Suprapubic skin (tissue), 4 donors: ENCODE results near the gene PDZD7. TPM values are rescaled to one million over a fixed set of nuclear protein-coding genes. Genes with fewer than 3 reads are reported as not detected.

Source experiments
- DNase-seq, 2 donors: peaks; one replicate each; pipeline ENCODE4 v3.0.0-alpha.2; 2019; ENCODE audit warnings: low spot score in 2 of 2
- H3K27ac ChIP-seq: fragments of 200-600 bp; sonication (generic); one replicate; pipeline ENCODE4 v1.5.1; 2019
- H3K27me3 ChIP-seq: fragments of 200-600 bp; sonication (generic); one replicate; pipeline ENCODE4 v1.5.1; 2019
- H3K36me3 ChIP-seq: fragments of 200-600 bp; sonication (generic); one replicate; pipeline ENCODE4 v1.5.1; 2019
- H3K4me1 ChIP-seq: fragments of 200-600 bp; sonication (generic); one replicate; pipeline ENCODE4 v1.5.1; 2019
- H3K4me3 ChIP-seq: fragments of 200-600 bp; sonication (generic); one replicate; pipeline ENCODE4 v1.5.1; 2019; ENCODE audit warnings: mild to moderate bottlenecking
- H3K9me3 ChIP-seq: fragments of 200-600 bp; sonication (generic); one replicate; pipeline ENCODE4 v1.5.1; 2019
- EP300 ChIP-seq: sonication (generic); formaldehyde crosslinking; IDR thresholded peaks from one replicate; pipeline ENCODE4 v1.6.1; 2017; ENCODE audit warnings: antibody characterized with exemption
- POLR2A ChIP-seq, 2 donors: fragments of 450-650 bp; IDR thresholded peaks; one replicate each; pipeline ENCODE4 v1.6.1; 2017; ENCODE audit warnings: antibody characterized with exemption in 2 of 2, mild to moderate bottlenecking in 2 of 2, moderate library complexity in 2 of 2
- POLR2AphosphoS5 ChIP-seq, 3 donors: sonication (generic); formaldehyde crosslinking; IDR thresholded peaks; one replicate each; pipeline ENCODE4 v1.6.1; 2017; ENCODE audit warnings: antibody characterized with exemption in 3 of 3
- WGBS: methylation state at CpG from one replicate; pipeline ENCODE4 v1.1.5; 2018; 5-methylcytosine and 5-hydroxymethylcytosine counted together
- total RNA-seq, 4 donors: library from RNA; depleted of rRNA; stranded (reverse); fragments of >200 nt; gene quantifications; one replicate each; pipeline ENCODE4 v1.1.0, GENCODE V29; 2016
- TF ChIP-seq, protein P1 (sequence below), 2 donors: fragments of 200-600 bp in 1 of 2; fragments of 450-650 bp in 1 of 2; sonication (generic) in 1 of 2; IDR thresholded peaks; one replicate each; pipeline ENCODE4 v1.5.1; 2016 to 2019; ENCODE audit warnings: antibody characterized with exemption in 2 of 2, mild to moderate bottlenecking in 1 of 2, moderate library complexity in 1 of 2

Gene PDZD7
- total RNA-seq, 4 donors from 2014 or later: 1.2 to 6.0 (median 1.8) TPM

DNA sequence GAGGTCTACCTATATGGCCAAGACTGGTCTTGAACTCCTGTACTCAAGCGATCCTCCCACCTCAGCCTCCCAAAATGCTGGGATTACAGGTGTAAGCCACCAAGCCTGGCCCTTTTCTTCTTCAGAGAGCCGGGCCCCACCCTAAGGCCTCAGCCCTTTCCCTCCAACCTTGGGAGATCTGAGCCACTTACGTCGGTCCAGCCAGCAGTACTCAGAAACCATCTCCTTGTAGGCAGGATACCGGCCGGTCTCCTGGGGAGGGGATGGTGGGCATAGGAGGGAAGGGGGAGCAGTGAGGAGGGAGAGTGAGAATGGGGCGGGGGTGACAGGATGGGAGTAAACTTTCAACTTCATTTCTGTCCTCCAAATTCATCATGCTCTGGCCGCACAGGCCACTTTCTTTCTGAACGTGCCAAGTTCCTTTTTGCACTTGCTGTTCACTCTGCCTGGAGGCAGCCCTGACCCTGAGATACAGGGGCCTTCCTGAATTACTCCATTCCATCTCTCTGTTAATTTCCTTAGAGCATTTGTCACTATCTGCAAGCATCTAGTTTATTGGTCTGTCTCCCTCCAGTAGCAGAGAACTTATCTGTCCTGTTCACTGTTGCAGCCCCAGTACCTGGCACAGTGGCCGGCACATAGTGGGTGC, 10.4 kb downstream of the PDZD7 start:
- DNase-seq: no peak
- H3K4me3 ChIP-seq: no peak overlapping the region
- peaks cover 9% of the 10 kb centered on the region for H3K4me1 ChIP-seq
- no peaks in the 10 kb centered on the region for H3K36me3 ChIP-seq
- H3K27me3 ChIP-seq: peaks cover 10% of the 10 kb centered on the region
- WGBS: 91% methylated on average over 10 of the region's 10 CpGs
- H3K27ac ChIP-seq: no peak overlapping the region
- TF ChIP-seq POLR2A (IDR thresholded peaks at IDR 0.05) (no peak), POLR2AphosphoS5 (IDR thresholded peaks at IDR 0.05) (no peak), EP300 (no peak)
- TF ChIP-seq, protein P1, sequence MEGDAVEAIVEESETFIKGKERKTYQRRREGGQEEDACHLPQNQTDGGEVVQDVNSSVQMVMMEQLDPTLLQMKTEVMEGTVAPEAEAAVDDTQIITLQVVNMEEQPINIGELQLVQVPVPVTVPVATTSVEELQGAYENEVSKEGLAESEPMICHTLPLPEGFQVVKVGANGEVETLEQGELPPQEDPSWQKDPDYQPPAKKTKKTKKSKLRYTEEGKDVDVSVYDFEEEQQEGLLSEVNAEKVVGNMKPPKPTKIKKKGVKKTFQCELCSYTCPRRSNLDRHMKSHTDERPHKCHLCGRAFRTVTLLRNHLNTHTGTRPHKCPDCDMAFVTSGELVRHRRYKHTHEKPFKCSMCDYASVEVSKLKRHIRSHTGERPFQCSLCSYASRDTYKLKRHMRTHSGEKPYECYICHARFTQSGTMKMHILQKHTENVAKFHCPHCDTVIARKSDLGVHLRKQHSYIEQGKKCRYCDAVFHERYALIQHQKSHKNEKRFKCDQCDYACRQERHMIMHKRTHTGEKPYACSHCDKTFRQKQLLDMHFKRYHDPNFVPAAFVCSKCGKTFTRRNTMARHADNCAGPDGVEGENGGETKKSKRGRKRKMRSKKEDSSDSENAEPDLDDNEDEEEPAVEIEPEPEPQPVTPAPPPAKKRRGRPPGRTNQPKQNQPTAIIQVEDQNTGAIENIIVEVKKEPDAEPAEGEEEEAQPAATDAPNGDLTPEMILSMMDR (IDR thresholded peaks at IDR 0.05): no peak
- H3K9me3 ChIP-seq: no peaks in the 10 kb centered on the region

DNA sequence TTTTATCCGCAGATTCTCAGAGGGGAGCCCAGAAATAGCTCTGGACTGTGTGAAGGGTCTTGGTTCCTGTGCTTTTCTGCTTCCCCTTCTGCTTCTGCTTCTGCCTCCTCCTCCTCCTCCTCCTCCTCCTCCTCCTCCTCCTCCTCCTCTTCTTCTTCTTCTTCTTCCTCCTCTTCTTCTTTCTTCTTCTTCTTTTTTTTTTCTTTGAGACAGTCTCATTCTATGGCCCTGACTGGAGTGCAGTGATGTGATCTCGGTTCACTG, 11.6 kb downstream of the PDZD7 start:
- TF ChIP-seq, protein P1 (IDR thresholded peaks at IDR 0.05): no peak
- TF ChIP-seq POLR2AphosphoS5 (IDR thresholded peaks at IDR 0.05): no peak
- TF ChIP-seq EP300: no peak
- no peak for TF ChIP-seq POLR2A (IDR thresholded peaks at IDR 0.05)
- WGBS: 71% methylated on average over 2 of the region's 2 CpGs
- Histone ChIP-seq H3K27me3 (peaks cover 10% of the 10 kb centered on the region), H3K4me1 (peaks cover 10% of the 10 kb centered on the region), H3K27ac (no peak overlapping the region), H3K36me3 (no peaks in the 10 kb centered on the region), H3K9me3 (no peaks in the 10 kb centered on the region), H3K4me3 (no peak overlapping the region)
- no peak for DNase-seq

DNA sequence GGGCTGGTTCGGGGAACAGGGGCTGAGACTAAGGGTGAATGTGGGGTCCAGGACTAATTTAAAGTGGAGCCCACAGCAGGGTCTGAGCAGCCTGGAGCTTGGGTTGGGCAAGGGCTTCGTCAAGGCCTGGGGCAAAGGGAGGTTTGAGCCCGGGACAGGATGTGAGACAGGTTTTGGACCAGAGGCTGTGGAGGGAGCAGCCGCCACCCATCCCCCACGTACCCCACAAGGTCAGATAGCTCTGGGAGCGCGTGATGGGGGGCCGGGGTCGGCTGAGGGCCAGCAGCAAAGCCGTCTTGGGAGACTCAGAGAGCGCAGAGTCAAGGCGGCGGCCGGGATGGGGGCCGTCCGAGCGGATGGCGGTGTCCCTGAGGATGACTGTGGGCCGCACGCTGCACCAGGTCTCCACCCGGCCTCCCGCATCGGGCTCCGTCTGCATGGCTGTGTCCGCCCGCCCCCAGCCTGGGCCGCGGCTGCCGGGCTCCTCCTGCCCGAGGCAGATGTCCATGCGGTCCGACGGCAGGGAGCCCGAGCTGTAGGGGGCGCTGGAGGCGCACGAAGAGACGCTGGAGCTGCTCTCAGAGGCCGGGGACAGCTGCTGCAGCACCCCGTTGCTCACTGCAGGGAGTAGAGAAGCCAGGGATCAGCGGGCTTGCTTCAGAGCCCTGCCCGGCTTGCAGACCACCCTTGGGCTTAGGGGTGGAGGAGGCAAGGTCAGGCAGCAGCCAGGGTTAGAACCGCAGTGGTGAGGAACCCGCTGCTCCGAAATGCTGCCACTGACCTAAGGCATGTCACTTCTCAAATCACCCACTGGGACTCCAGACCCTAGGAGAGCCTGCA, 12.1 kb downstream of the PDZD7 start:
- Histone ChIP-seq H3K4me3 (no peak overlapping the region), H3K4me1 (peaks cover 15% of the 10 kb centered on the region), H3K27me3 (peaks cover 10% of the 10 kb centered on the region), H3K9me3 (no peaks in the 10 kb centered on the region), H3K27ac (no peak overlapping the region), H3K36me3 (no peaks in the 10 kb centered on the region)
- no peak for TF ChIP-seq POLR2A (IDR thresholded peaks at IDR 0.05)
- TF ChIP-seq, protein P1 (IDR thresholded peaks at IDR 0.05): peak; percentile 33 to 77
- WGBS: 12% methylated on average over 18 of the region's 45 CpGs
- DNase-seq: peak; percentile 88 to 90

DNA sequence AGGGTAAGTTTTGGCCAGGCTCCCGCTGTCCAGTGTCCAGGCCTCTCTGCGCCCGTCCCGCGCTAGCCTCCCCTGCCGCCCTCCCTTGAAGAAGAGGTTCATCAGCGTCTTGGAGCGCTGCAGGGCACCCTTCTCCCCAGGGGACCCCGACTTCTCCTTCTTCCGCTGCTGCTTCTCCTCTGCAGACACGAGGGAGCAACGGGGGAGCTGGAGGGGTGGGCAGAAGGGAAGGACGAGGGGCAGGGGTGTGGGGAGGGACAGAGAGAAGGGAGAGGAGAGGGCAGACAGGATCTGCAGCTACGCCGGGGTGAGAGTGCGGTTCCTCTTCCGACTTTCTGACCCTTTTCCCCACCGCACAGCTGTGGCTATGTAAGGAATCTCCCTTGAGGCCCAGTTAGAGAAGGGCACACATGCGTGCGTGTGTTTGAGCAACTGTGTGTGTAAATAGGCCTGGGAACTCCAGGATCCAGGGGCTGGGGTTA, 12.8 kb downstream of the PDZD7 start:
- peaks cover 10% of the 10 kb centered on the region for H3K27me3 ChIP-seq
- H3K4me1 ChIP-seq: peaks cover 22% of the 10 kb centered on the region
- no peak overlapping the region for H3K4me3 ChIP-seq
- no peak for TF ChIP-seq POLR2A (IDR thresholded peaks at IDR 0.05)
- TF ChIP-seq, protein P1 (IDR thresholded peaks at IDR 0.05): no peak
- TF ChIP-seq EP300: no peak
- no peak for TF ChIP-seq POLR2AphosphoS5 (IDR thresholded peaks at IDR 0.05)
- no peak overlapping the region for H3K27ac ChIP-seq
- H3K9me3 ChIP-seq: no peaks in the 10 kb centered on the region
- no peak for DNase-seq
- WGBS: 56% methylated on average over 20 of the region's 20 CpGs
- H3K36me3 ChIP-seq: no peaks in the 10 kb centered on the region

DNA sequence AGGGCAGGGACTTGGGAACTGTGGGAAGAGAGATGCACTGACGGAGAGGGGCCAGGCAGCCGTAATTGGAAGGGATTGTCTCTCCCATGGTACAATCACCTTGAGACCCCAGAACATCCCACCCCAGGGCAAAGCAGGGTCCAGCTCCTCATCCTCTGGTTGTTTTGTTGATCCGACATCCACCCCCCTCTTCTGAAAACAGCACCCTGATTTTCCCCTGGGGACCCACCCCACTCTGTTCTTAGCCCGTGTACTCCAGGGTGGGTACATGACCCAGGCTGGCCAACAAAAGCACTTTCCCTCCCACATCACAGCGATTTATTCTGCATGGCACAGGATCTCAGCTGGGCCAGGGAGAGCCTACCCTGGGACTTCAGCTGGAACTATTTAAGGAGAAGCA, 14.1 kb downstream of the PDZD7 start:
- TF ChIP-seq, protein P1 (IDR thresholded peaks at IDR 0.05): no peak
- no peak for TF ChIP-seq POLR2A (IDR thresholded peaks at IDR 0.05)
- TF ChIP-seq EP300: no peak
- no peak for TF ChIP-seq POLR2AphosphoS5 (IDR thresholded peaks at IDR 0.05)
- Histone ChIP-seq H3K36me3 (no peaks in the 10 kb centered on the region), H3K4me3 (no peak overlapping the region), H3K27ac (no peak overlapping the region), H3K9me3 (no peaks in the 10 kb centered on the region), H3K27me3 (peaks cover 10% of the 10 kb centered on the region), H3K4me1 (peaks cover 32% of the 10 kb centered on the region)
- 67% methylated on average over 5 of the region's 5 CpGs for WGBS
- DNase-seq: no peak
